H1 (cell line): Measurements from ENCODE around the gene RBM20. TPM values are rescaled to one million over a fixed set of nuclear protein-coding genes. Genes with fewer than 3 reads are reported as not detected.
A peak's percentile ranks its signal among the peaks of the same experiment; 100 is the strongest.

Experiments
- CTCF ChIA-PET: fragments of 300-600 bp; sonication (Branson Sonifier 250); formaldehyde crosslinking; loops from one replicate; lab custom pipeline; 2021; ENCODE audit not compliant: partially characterized antibody; lab: Charles Lee
- POLR2A ChIA-PET: fragments of 300-600 bp; sonication (Branson Sonifier 250); formaldehyde crosslinking; loops from one replicate; lab custom pipeline; 2021; ENCODE audit warnings: inconsistent platforms; ENCODE audit not compliant: partially characterized antibody; lab: Charles Lee
- DNase-seq, 2 experiments: peaks; one replicate each; pipeline versions ENCODE4 v3.0.0 to v3.0.0-alpha.2; 2010 to 2022; ENCODE audit warnings: low spot score in 2 of 2, low read depth in 1 of 2, mixed read lengths in 1 of 2
- FAIRE-seq: peaks from 2 replicates; lab custom pipeline; 2011; peaks lifted over from hg19 to GRCh38; lab: Jason Lieb, UNC
- H2AFZ ChIP-seq: 2 replicates; pipeline ENCODE4 v1.8.1; 2012; ENCODE audit warnings: low read length, inconsistent platforms
- H2AK5ac ChIP-seq: 2 replicates; pipeline ENCODE4 v1.6.1; 2013; ENCODE audit warnings: low read depth, low read length
- H2BK120ac ChIP-seq: replicated peaks from 2 replicates; pipeline ENCODE3; 2013; ENCODE audit warnings: low read depth, low read length, inconsistent platforms
- H2BK12ac ChIP-seq: 2 replicates; pipeline ENCODE4 v1.6.1; 2013; ENCODE audit warnings: low read depth, low read length
- H2BK15ac ChIP-seq: 2 replicates; pipeline ENCODE4 v1.6.1; 2013; ENCODE audit warnings: low read length
- H2BK20ac ChIP-seq: 2 replicates; pipeline ENCODE4 v1.6.1; 2013; ENCODE audit warnings: low read length
- H2BK5ac ChIP-seq: 2 replicates; pipeline ENCODE4 v1.6.1; 2013; ENCODE audit warnings: low read depth, low read length
- H3K14ac ChIP-seq: 2 replicates; pipeline ENCODE4 v1.6.1; 2013; ENCODE audit warnings: inconsistent platforms; ENCODE audit not compliant: insufficient read length
- H3K18ac ChIP-seq: 2 replicates; pipeline ENCODE4 v1.6.1; 2013; ENCODE audit warnings: low read length; ENCODE audit errors: extremely low read depth
- H3K23ac ChIP-seq: 2 replicates; pipeline ENCODE4 v1.6.1; 2013; ENCODE audit warnings: inconsistent platforms; ENCODE audit not compliant: insufficient read length
- H3K23me2 ChIP-seq: 2 replicates; pipeline ENCODE4 v1.6.1; 2013; ENCODE audit warnings: low read depth, low read length
- H3K27ac ChIP-seq: 2 replicates; pipeline ENCODE4 v1.6.1; 2011; ENCODE audit warnings: low read depth, low read length, inconsistent platforms
- H3K27me3 ChIP-seq, 4 experiments: replicated peaks in 1 of 4; 1 replicate in 1 of 4; 2 replicates in 3 of 4; pipeline versions ENCODE4 v1.6.1 to v1.8.1; 2011 to 2013; ENCODE audit warnings: low read length in 3 of 4, mild to moderate bottlenecking in 3 of 4, inconsistent platforms in 2 of 4, mixed read lengths in 2 of 4, moderate library complexity in 1 of 4; ENCODE audit not compliant: control insufficient read depth in 3 of 4, insufficient read depth in 3 of 4; ENCODE audit errors: extremely low read depth in 1 of 4
- H3K36me3 ChIP-seq, 4 experiments: 2 replicates each; pipeline versions ENCODE4 v1.6.1 to v1.8.1; 2011 to 2013; ENCODE audit warnings: mild to moderate bottlenecking in 4 of 4, low read length in 3 of 4, moderate library complexity in 2 of 4, control low read depth in 1 of 4, inconsistent platforms in 1 of 4; ENCODE audit not compliant: insufficient read depth in 4 of 4, control insufficient read depth in 2 of 4
- H3K4ac ChIP-seq: replicated peaks from 2 replicates; pipeline ENCODE3; 2013; ENCODE audit warnings: low read length, low read depth, mixed read lengths, inconsistent platforms; ENCODE audit not compliant: insufficient read length
- H3K4me1 ChIP-seq, 4 experiments: replicated peaks in 1 of 4; 1 replicate in 1 of 4; 2 replicates in 3 of 4; pipeline versions ENCODE4 v1.6.1 to v1.8.1; 2011 to 2013; ENCODE audit warnings: low read length in 3 of 4, inconsistent platforms in 2 of 4, mixed read lengths in 1 of 4; ENCODE audit not compliant: insufficient read depth in 4 of 4, control insufficient read depth in 3 of 4
- H3K4me2 ChIP-seq, 2 experiments: 2 replicates each; pipeline versions ENCODE4 v1.6.1 to v1.8.1; 2011 to 2013; ENCODE audit warnings: low read depth in 2 of 2, low read length in 2 of 2, control low read depth in 1 of 2, inconsistent platforms in 1 of 2, mild to moderate bottlenecking in 1 of 2; ENCODE audit not compliant: insufficient read depth in 1 of 2
- H3K4me3 ChIP-seq, 4 experiments: fragments of 200-600, 300-600 bp in 1 of 4; sonication (generic), shearing (Covaris generic), sonication (Bioruptor Twin) in 1 of 4; 2 replicates each; pipeline versions ENCODE4 v1.5.1 to v1.8.1; 2011 to 2016; ENCODE audit warnings: low read length in 4 of 4, low read depth in 3 of 4, control low read depth in 2 of 4, inconsistent platforms in 2 of 4, mild to moderate bottlenecking in 2 of 4, mixed read lengths in 1 of 4, moderate library complexity in 1 of 4; ENCODE audit not compliant: insufficient read depth in 2 of 4; ENCODE audit errors: extremely low read depth in 1 of 4
- H3K56ac ChIP-seq: replicated peaks from 2 replicates; pipeline ENCODE3; 2013; ENCODE audit warnings: low read depth, mild to moderate bottlenecking, mixed read lengths, low read length, inconsistent platforms; ENCODE audit not compliant: insufficient read length
- H3K79me1 ChIP-seq: 2 replicates; pipeline ENCODE4 v1.6.1; 2013; ENCODE audit warnings: low read depth, low read length, control low read depth
- H3K79me2 ChIP-seq, 2 experiments: 2 replicates each; pipeline versions ENCODE4 v1.6.1 to v1.8.1; 2012 to 2013; ENCODE audit warnings: low read length in 2 of 2, mild to moderate bottlenecking in 2 of 2, inconsistent platforms in 1 of 2; ENCODE audit not compliant: insufficient read depth in 2 of 2, control insufficient read depth in 1 of 2
- H3K9ac ChIP-seq, 4 experiments: replicated peaks in 1 of 4; 1 replicate in 1 of 4; 2 replicates in 3 of 4; pipeline versions ENCODE4 v1.6.1 to v1.8.1; 2011 to 2013; ENCODE audit warnings: low read depth in 3 of 4, low read length in 3 of 4, control low read depth in 2 of 4, mild to moderate bottlenecking in 2 of 4, moderate library complexity in 2 of 4, inconsistent platforms in 1 of 4; ENCODE audit errors: extremely low read depth in 1 of 4
- H3K9me3 ChIP-seq, 2 experiments: 2 replicates each; pipeline versions ENCODE4 v1.6.1 to v1.8.1; 2012 to 2013; ENCODE audit warnings: mild to moderate bottlenecking in 2 of 2, moderate library complexity in 2 of 2, control low read depth in 1 of 2, inconsistent platforms in 1 of 2, low read depth in 1 of 2, low read length in 1 of 2, mixed read lengths in 1 of 2; ENCODE audit not compliant: insufficient read depth in 2 of 2
- H4K20me1 ChIP-seq, 2 experiments: replicated peaks in 1 of 2; 2 replicates each; pipeline versions ENCODE3 to v1.8.1; 2011 to 2013; ENCODE audit warnings: inconsistent platforms in 2 of 2, low read length in 2 of 2, mild to moderate bottlenecking in 1 of 2; ENCODE audit not compliant: insufficient read depth in 2 of 2, control insufficient read depth in 1 of 2
- H4K5ac ChIP-seq: 2 replicates; pipeline ENCODE4 v1.6.1; 2013; ENCODE audit warnings: low read length, low read depth, mixed read lengths, inconsistent platforms; ENCODE audit not compliant: insufficient read length
- H4K8ac ChIP-seq: 2 replicates; pipeline ENCODE4 v1.8.0; 2013; ENCODE audit warnings: mild to moderate bottlenecking, moderate library complexity, low read length, inconsistent platforms; ENCODE audit not compliant: insufficient read depth; ENCODE audit errors: extremely low read depth
- H4K91ac ChIP-seq: replicated peaks from 2 replicates; pipeline ENCODE3; 2013; ENCODE audit warnings: low read length, mixed read lengths, inconsistent platforms; ENCODE audit not compliant: insufficient read length
- CBX8 ChIP-seq: fragments of 300-800, 300-1000 bp; sonication (generic); IDR thresholded peaks from 2 replicates; pipeline ENCODE4 v1.7.1; 2016; ENCODE audit warnings: low read depth, low read length, borderline replicate concordance
- CREB1 ChIP-seq: IDR thresholded peaks from 2 replicates; pipeline ENCODE4 v1.6.1; 2012; ENCODE audit warnings: inconsistent platforms
- JUND ChIP-seq: IDR thresholded peaks from 2 replicates; pipeline ENCODE4 v1.6.1; 2011; ENCODE audit warnings: mild to moderate bottlenecking, improper control_type of control experiment, low read length
- TAF7 ChIP-seq: optimal IDR thresholded peaks from 2 replicates; pipeline ENCODE3; 2011; ENCODE audit warnings: low read depth, mild to moderate bottlenecking, inconsistent platforms, low read length, moderate library complexity, borderline replicate concordance
- TBP ChIP-seq: IDR thresholded peaks from 2 replicates; pipeline ENCODE4 v1.6.1; 2011; ENCODE audit warnings: low read depth, low read length, improper control_type of control experiment
- WGBS, 2 experiments: shearing (Covaris generic) in 1 of 2; methylation state at CpG; one replicate each; pipeline versions ENCODE4 v1.1.6 to v1.1.7; 2013 to 2015; ENCODE audit warnings: low lambda C conversion rate in 2 of 2, mixed read lengths in 2 of 2, inconsistent platforms in 1 of 2, low coverage in 1 of 2, missing lambda C conversion rate in 1 of 2; ENCODE audit not compliant: insufficient replicate concordance in 2 of 2, insufficient coverage in 1 of 2, insufficient read length in 1 of 2; ENCODE audit errors: extremely low coverage in 1 of 2, missing lambda C conversion rate in 1 of 2; 5-methylcytosine and 5-hydroxymethylcytosine counted together
- polyA plus RNA-seq, 7 experiments: library from polyadenylated mRNA; depleted of rRNA in 3 of 7; stranded (reverse) in 5 of 7; unstranded in 2 of 7; fragments of >200 nt in 5 of 7; fragments of 200-250 nt in 2 of 7; gene quantifications; 1 replicate in 5 of 7; 2 replicates in 1 of 7; 4 replicates in 1 of 7; pipeline versions ENCODE4 v1.2.1 to v1.2.3, GENCODE V29; 2011 to 2013; ENCODE audit warnings: missing spikeins in 2 of 7, mixed read lengths in 2 of 7
- total RNA-seq: library from RNA; stranded (reverse); fragmentation: NEBNext Ultra II Directional; extraction: Animal tissue kit (Norgen Biotek cat#: 25700); gene quantifications from 2 replicates; pipeline ENCODE4 v1.2.1, GENCODE V29; 2021

RBM20 gene
- total and polyA plus RNA-seq, 2 of the 8 experiments (the other 6 are each of a cell fraction or from before 2014, with no cell fraction given): 0.05 to 0.63 TPM

DNA sequence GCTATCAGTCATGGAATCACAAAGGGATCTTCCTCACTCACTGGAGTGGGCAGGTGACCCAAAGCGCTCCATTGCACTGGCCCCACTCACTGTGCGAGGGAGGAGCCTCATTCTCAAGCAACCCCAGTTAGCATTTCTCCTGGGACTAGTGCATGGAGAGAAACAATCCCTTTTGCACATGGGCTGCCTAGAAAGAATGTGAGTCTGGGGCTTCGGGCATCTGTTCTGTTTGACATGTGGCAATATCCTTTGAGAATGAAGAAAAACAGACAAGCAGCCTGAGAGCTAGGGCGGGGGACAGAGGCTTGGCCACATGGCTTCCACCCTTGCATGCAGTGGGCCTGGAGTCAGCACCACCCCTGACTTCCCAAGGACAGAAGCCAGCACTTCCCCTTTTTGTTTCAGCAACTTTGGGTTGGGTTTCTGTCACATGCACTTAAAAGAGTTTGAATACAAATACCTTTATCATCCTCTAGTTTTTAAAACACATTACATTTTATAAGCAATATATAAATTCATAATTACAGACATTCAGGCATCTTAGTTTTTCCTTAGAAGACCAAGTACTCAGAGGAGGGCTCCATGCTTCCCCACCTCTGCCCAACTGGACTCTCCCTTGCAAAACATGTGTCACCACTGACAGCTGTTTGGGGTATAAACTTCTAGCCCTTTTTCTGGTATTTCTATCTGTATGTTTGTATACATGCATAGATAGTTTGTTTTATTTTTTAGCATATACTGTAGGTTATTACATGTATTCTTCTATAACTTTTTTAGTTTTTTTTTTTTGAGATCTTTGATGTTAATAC lies 73.8 kb downstream of the RBM20 start:
- POLR2A ChIA-PET: no interaction called here
- no peak overlapping the region for H2AK5ac ChIP-seq
- H3K9ac ChIP-seq: no peak overlapping the region
- H2BK20ac ChIP-seq: no peak overlapping the region
- no peaks in the 10 kb centered on the region for H3K9me3 ChIP-seq
- no peaks in the 10 kb centered on the region for H3K4me1 ChIP-seq
- no peak overlapping the region for H2BK5ac ChIP-seq
- H3K4ac ChIP-seq: no peak overlapping the region
- no peak overlapping the region for H3K18ac ChIP-seq
- TF ChIP-seq TAF7: no peak
- TF ChIP-seq CBX8: no peak
- no peak for TF ChIP-seq TBP
- TF ChIP-seq CREB1: no peak
- no peak for TF ChIP-seq JUND
- H3K27ac ChIP-seq: no peak overlapping the region
- CTCF ChIA-PET: no interaction called here
- H3K36me3 ChIP-seq: no peaks in the 10 kb centered on the region
- H3K4me2 ChIP-seq: no peak overlapping the region
- H3K4me3 ChIP-seq: no peak overlapping the region
- no peak overlapping the region for H4K91ac ChIP-seq
- H4K5ac ChIP-seq: no peak overlapping the region
- no peak overlapping the region for H2BK12ac ChIP-seq
- H3K23ac ChIP-seq: no peak overlapping the region
- no peak overlapping the region for H3K56ac ChIP-seq
- H3K79me1 ChIP-seq: no peaks in the 10 kb centered on the region
- DNase-seq (no peak), FAIRE-seq (no peak)
- no peak overlapping the region for H2BK120ac ChIP-seq
- WGBS, 2 experiments: 93% methylated on average over 4 of the region's 4 CpGs; no CpG with 5 or more reads in 1 of the 2 experiments
- H2AFZ ChIP-seq: peak overlapping the region; percentile 31; the same call in 1 of the 2 replicates
- no peak overlapping the region for H2BK15ac ChIP-seq
- H4K20me1 ChIP-seq: no peaks in the 10 kb centered on the region
- H3K79me2 ChIP-seq: no peaks in the 10 kb centered on the region
- H3K27me3 ChIP-seq: no peaks in the 10 kb centered on the region
- H3K14ac ChIP-seq: no peak overlapping the region
- no peak overlapping the region for H4K8ac ChIP-seq
- no peaks in the 10 kb centered on the region for H3K23me2 ChIP-seq
